ENCODE data around the gene MRPL33.

MRPL33 gene

GRCh38 chr2:27771548-27772335, at the start of gene MRPL33:
TSS of gene MRPL33 (plus strand) at chr2:27771719. CDS start at chr2:27771778, 59 bp downstream.
- TF ChIP-seq CTCF (IDR thresholded peaks at IDR 0.05), result no peak

GRCh38 chr2:27721884-27722485, 49.5 kb upstream of the MRPL33 start:
- TF ChIP-seq CTCF (IDR thresholded peaks at IDR 0.05), result no peak

GRCh38 chr2:27723372-27724144, 48.0 kb upstream of the MRPL33 start:
- peak; percentile 70 for TF ChIP-seq CTCF (IDR thresholded peaks at IDR 0.05)

- no peak for TF ChIP-seq CTCF (IDR thresholded peaks at IDR 0.05)
These were observed 47.3 kb upstream of the MRPL33 start for GRCh38 chr2:27724191-27724590.

- TF ChIP-seq CTCF (IDR thresholded peaks at IDR 0.05), result no peak
These were observed 46.4 kb upstream of the MRPL33 start for GRCh38 chr2:27724905-27725701.

GRCh38 chr2:27727257-27727656, 44.3 kb upstream of the MRPL33 start:
- no peak for TF ChIP-seq CTCF (IDR thresholded peaks at IDR 0.05)
